ENCODE measurements around the gene ZFTA. TPM values are rescaled to one million over a fixed set of nuclear protein-coding genes. Genes with fewer than 3 reads are reported as not detected.

The ZFTA gene
- total and polyA plus RNA-seq, 2 donors (not counting 3 experiments of a cell fraction or from before 2014, with no cell fraction given), result 9.9 to 25.2 TPM

DNA sequence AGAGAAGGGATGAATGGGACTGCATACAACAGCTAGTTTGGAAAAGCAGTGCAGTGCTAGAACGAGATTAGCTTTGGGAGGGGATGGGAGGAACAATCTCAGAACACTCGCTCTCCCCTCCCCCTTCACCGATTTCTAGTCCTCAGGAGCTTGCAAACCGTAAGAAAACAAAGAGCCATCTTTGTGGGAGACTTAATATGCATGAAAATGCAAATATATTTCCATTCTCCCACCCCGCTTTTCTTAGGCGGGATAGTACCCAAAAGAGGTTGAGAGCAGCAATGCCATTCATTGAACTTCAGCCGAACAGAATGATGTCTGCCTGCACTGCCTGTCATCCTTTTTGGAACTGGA, 45.8 kb upstream of the ZFTA start:
- H3K79me2 ChIP-seq (ENCODE audit: control insufficient read depth, insufficient read depth, low read length), result peaks cover 46% of the 10 kb centered on the region
- DNase-seq (ENCODE audit: low read depth, low spot score) (peak; percentile 25), FAIRE-seq (no peak)
- CTCF ChIA-PET, result interaction anchor here (1.4 kb wide), 1 partner anchor 47 kb away, joined by 4 read pairs; the partner anchor contains the start of gene ZFTA
- peak overlapping the region; percentile 96 for H3K4me2 ChIP-seq (ENCODE audit: insufficient read depth, low read length)
- H2AFZ ChIP-seq (ENCODE audit: low read depth, low read length), result no peak overlapping the region
- H3K9me1 ChIP-seq (replicated peaks; ENCODE audit: control insufficient read depth, extremely low read depth, insufficient read depth, low read length), result no peaks in the 10 kb centered on the region
- no peaks in the 10 kb centered on the region for H3K27me3 ChIP-seq (ENCODE audit: control insufficient read depth in 2 of 2, insufficient read depth in 2 of 2, low read length in 2 of 2)
- no peak overlapping the region for H3K27ac ChIP-seq (ENCODE audit: insufficient read depth, low read depth, low read length)
- POLR2A ChIA-PET, result no interaction called here
- TF ChIP-seq POLR2A (IDR thresholded peaks at IDR 0.05; ENCODE audit: low read depth, low read length) (no peak), GATA2 (IDR thresholded peaks at IDR 0.05; ENCODE audit: insufficient read depth, insufficient read length, low read depth, low read length) (no peak), POLR2AphosphoS5 (IDR thresholded peaks at IDR 0.05; ENCODE audit: insufficient read depth, low read depth, low read length) (no peak)
- TF ChIP-seq, protein P1, sequence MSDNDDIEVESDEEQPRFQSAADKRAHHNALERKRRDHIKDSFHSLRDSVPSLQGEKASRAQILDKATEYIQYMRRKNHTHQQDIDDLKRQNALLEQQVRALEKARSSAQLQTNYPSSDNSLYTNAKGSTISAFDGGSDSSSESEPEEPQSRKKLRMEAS (IDR thresholded peaks at IDR 0.05; ENCODE audit: insufficient read depth, insufficient read length), result no peak
- no TSS peak for BruUV-seq (replicated peaks)
- dilution Hi-C loops (cut with MboI; ENCODE audit: extremely low pct_ligation_motif_present, low sequenced_read_pairs) (no loop called here), intact Hi-C loops (cut with micrococcal nuclease) (no loop called here)
- H3K4me1 ChIP-seq (ENCODE audit: control insufficient read depth, extremely low read depth, insufficient read depth, low read length), result peaks cover 18% of the 10 kb centered on the region
- H3K36me3 ChIP-seq (ENCODE audit: control insufficient read depth in 2 of 2, extremely low read depth in 1 of 2, insufficient read depth in 2 of 2, low read length in 2 of 2), result peaks cover 7 to 13% of the 10 kb centered on the region in 2 experiments
- peaks cover 7% of the 10 kb centered on the region for H4K20me1 ChIP-seq (replicated peaks; ENCODE audit: control insufficient read depth, extremely low read depth, insufficient read depth, low read length)
- peak overlapping the region; percentile 79 for H3K9ac ChIP-seq (replicated peaks; ENCODE audit: extremely low read depth, insufficient read depth, low read length)
- H3K9me3 ChIP-seq (replicated peaks; ENCODE audit: control insufficient read depth, insufficient read depth, low read length), result no peaks in the 10 kb centered on the region
- H3K4me3 ChIP-seq (replicated peaks in 1 of 3; ENCODE audit: insufficient read depth in 1 of 3, low read depth in 1 of 3, low read length in 3 of 3), result peak overlapping the region; percentile 44 to 73 (median 67)

DNA sequence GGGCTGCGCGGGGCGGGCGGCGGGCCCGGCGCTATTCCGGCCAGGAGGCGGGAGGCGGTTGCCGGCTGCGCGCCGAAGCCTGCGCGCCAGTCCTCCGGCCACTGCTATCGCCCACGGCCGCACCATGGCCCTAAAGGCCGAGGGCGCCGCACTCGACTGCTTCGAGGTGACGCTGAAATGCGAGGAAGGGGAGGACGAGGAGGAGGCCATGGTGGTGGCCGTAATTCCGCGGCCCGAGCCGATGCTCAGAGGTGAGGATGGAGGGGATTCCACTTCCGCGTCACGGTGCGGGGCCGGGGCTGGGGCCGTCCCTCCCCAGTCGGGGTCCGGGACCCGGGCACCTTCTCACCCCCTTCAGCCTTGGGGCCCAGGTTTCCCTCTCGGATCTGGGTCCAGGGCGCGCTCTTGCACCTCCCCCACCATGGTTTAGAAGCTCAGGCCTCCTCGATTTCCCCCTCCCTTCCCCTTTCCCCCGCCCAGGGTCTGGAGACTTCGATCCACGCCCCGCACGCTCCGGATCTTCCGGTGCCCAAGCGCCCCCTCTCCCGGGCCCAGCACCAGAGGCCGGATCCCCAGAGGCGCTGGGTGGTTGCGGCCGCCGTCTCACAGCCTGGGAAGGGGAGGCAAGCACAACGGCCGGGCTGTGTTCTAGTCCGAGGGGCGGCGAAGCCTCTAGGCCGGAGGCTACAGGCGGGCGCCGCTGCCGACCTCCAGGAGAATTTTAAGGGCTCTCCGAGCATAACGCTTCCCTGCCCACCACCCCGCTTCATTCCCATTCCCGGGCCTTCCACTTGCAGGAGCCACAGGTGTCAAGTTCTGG, 45.2 kb upstream of the ZFTA start:
- no TSS peak for BruUV-seq (replicated peaks)
- no peaks in the 10 kb centered on the region for H3K9me3 ChIP-seq (replicated peaks; ENCODE audit: control insufficient read depth, insufficient read depth, low read length)
- peaks cover 46% of the 10 kb centered on the region for H3K79me2 ChIP-seq (ENCODE audit: control insufficient read depth, insufficient read depth, low read length)
- H3K4me2 ChIP-seq (ENCODE audit: insufficient read depth, low read length), result peak overlapping the region; percentile 96
- DNase-seq (ENCODE audit: low read depth, low spot score), result peak; percentile 49
- peaks cover 7% of the 10 kb centered on the region for H4K20me1 ChIP-seq (replicated peaks; ENCODE audit: control insufficient read depth, extremely low read depth, insufficient read depth, low read length)
- H3K4me1 ChIP-seq (ENCODE audit: control insufficient read depth, extremely low read depth, insufficient read depth, low read length), result peaks cover 18% of the 10 kb centered on the region
- dilution Hi-C loops (cut with MboI; ENCODE audit: extremely low pct_ligation_motif_present, low sequenced_read_pairs), result no loop called here
- intact Hi-C loops (cut with micrococcal nuclease), result loop anchor here (1.0 to 2.0 kb wide), 2 partner anchors 25 to 46 kb away; partner anchors contain the start of gene MARK2
- ChIA-PET CTCF (interaction anchor here (0.8 to 1.4 kb wide), 2 partner anchors 23 to 46 kb away, joined by 3 to 4 read pairs; partner anchors contain the start of gene ZFTA), POLR2A (no interaction called here)
- no peaks in the 10 kb centered on the region for H3K9me1 ChIP-seq (replicated peaks; ENCODE audit: control insufficient read depth, extremely low read depth, insufficient read depth, low read length)
- H3K9ac ChIP-seq (replicated peaks; ENCODE audit: extremely low read depth, insufficient read depth, low read length), result peak overlapping the region; percentile 79
- TF ChIP-seq EZH2 (IDR thresholded peaks at IDR 0.05; ENCODE audit: borderline replicate concordance, low read depth, low read length, severe bottlenecking), result no peak
- H3K27ac ChIP-seq (ENCODE audit: insufficient read depth, low read depth, low read length), result peak overlapping the region; percentile 51
- peak overlapping the region; percentile 44 for H2AFZ ChIP-seq (ENCODE audit: low read depth, low read length)
- H3K27me3 ChIP-seq (ENCODE audit: control insufficient read depth in 2 of 2, insufficient read depth in 2 of 2, low read length in 2 of 2), result no peaks in the 10 kb centered on the region
- H3K36me3 ChIP-seq (ENCODE audit: control insufficient read depth in 2 of 2, extremely low read depth in 1 of 2, insufficient read depth in 2 of 2, low read length in 2 of 2), result peaks cover 7 to 12% of the 10 kb centered on the region in 2 experiments
- H3K4me3 ChIP-seq (replicated peaks in 1 of 3; ENCODE audit: insufficient read depth in 1 of 3, low read depth in 1 of 3, low read length in 3 of 3), result peak overlapping the region; percentile 44 to 73 (median 67)
- FAIRE-seq, result no peak
